Activated T-helper 17 cell treated with anti-CD3 and anti-CD28 coated beads, Interleukin-2, amount 50 U/mL, for 72 hours (primary cell): Measurements from ENCODE around the gene IL1RN. TPM values are rescaled to one million over a fixed set of nuclear protein-coding genes. Genes with fewer than 3 reads are reported as not detected.

ENCODE experiments used
- ATAC-seq: fragments of 150-1000 bp; cut with Tn5 transposase; replicated peaks from 2 replicates; pipeline ENCODE4 v1.10.0; 2021; ENCODE audit warnings: mild to moderate bottlenecking, moderate library complexity
- H3K27ac Mint-ChIP-seq: one replicate; pipeline ENCODE4 v1.8.0; 2022; ENCODE audit warnings: mixed read lengths
- H3K27me3 Mint-ChIP-seq: one replicate; pipeline ENCODE4 v1.8.0; 2022; ENCODE audit warnings: mixed read lengths
- H3K36me3 Mint-ChIP-seq: one replicate; pipeline ENCODE4 v1.8.0; 2022; ENCODE audit warnings: low read depth, mild to moderate bottlenecking, mixed read lengths
- H3K4me1 Mint-ChIP-seq: one replicate; pipeline ENCODE4 v1.8.0; 2022; ENCODE audit warnings: mixed read lengths
- H3K4me3 Mint-ChIP-seq: one replicate; pipeline ENCODE4 v1.8.0; 2022; ENCODE audit warnings: mild to moderate bottlenecking, mixed read lengths
- H3K9me3 Mint-ChIP-seq: one replicate; pipeline ENCODE4 v1.8.0; 2022; ENCODE audit warnings: mixed read lengths
- total RNA-seq, 2 donors: library from RNA; stranded (reverse); gene quantifications; one replicate each; pipeline ENCODE4 v1.2.3, GENCODE V29; 2022

The IL1RN gene, protein sequence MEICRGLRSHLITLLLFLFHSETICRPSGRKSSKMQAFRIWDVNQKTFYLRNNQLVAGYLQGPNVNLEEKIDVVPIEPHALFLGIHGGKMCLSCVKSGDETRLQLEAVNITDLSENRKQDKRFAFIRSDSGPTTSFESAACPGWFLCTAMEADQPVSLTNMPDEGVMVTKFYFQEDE
- total RNA-seq, result 10 to 100 TPM; 12.8 to 32.8 TPM

DNA sequence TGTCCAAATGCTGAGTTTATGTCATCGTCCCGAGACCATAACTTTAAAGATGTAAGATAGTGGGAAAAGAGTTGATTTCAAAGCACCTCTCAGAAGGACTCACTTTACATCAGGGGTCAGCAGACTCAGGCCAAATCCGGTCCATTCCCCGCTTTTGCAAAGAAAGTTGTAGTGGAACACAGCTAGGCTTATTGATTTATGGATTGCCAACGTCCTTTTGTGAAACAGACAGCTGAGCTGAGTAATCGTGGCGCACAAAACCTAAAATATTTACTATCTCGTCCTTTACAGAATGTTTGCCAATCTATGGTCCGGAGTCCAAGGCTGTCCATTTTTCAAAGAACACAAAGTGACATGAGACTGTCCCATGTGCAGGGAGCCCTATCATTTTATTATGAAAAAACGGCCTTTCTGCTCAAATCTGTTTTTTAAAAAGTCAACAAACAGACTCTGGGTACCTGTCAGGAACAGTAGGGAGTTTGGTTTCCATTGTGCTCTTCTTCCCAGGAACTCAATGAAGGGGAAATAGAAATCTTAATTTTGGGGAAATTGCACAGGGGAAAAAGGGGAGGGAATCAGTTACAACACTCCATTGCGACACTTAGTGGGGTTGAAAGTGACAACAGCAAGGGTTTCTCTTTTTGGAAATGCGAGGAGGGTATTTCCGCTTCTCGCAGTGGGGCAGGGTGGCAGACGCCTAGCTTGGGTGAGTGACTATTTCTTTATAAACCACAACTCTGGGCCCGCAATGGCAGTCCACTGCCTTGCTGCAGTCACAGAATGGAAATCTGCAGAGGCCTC lies at the start of gene IL1RN:
Gene IL1RN (plus strand): TSS at position 754 of the 801 bp plus-strand sequence. CDS start 27 bp downstream, at position 781.
- Mint-ChIP-seq H3K4me3 (no peak within 1 kb of the TSS), H3K9me3 (no peaks in the 10 kb centered on the region), H3K4me1 (peaks cover 20% of the 10 kb centered on the region), H3K27me3 (no peaks in the 10 kb centered on the region), H3K27ac (peak within 1 kb of the TSS; percentile 56), H3K36me3 (no peaks in the 10 kb centered on the region)
- no peak for ATAC-seq

DNA sequence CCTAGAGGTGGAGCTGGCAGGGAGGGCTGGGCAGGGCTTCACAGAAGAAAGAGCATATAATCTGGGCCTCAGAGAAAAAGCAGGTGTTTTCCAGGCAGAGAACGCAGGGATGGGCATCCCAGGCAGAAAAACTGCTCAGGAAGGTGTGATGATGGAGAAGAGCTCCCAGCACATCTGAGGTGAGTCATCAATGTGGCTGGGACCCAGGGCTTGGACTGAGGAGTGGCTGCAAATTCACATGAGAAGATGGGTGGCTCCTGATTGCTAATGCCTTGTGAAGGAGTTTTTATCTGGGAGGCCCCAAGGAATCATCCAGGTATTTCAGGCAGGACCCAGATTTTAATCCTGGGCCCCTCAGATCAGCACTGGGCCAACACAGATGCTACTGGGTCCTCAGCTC lies 49.5 kb upstream of the IL1RN start:
- Mint-ChIP-seq H3K27ac (peak overlapping the region; percentile 14), H3K9me3 (no peaks in the 10 kb centered on the region), H3K4me1 (no peaks in the 10 kb centered on the region), H3K4me3 (no peak overlapping the region), H3K27me3 (peaks cover 3% of the 10 kb centered on the region), H3K36me3 (no peaks in the 10 kb centered on the region)
- no peak for ATAC-seq

DNA sequence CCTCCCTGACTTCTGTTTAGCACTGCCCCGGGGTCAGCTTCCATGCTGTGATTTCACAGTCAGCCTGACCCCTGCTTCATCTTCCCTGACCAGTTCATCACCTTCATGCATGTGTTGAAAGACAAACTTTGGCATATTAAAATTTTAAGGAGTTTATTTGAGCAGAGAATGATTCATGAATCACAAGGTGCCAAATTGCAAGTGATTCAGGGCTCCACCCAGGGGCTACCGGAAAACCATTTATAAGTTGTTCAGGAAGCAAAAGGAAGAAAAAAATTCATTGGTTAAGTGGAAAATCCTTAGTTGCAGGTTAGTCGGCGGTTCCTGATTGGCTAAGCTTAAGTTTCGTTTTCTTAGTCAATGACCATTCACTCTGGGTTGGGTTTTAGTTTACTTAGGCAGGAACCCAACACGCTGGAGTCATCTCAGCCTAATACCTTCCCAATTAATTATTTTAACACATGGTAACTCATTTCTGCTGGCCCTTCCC lies 49.0 kb upstream of the IL1RN start:
- Mint-ChIP-seq H3K27ac (no peak overlapping the region), H3K4me3 (no peak overlapping the region), H3K4me1 (peaks cover 4% of the 10 kb centered on the region), H3K9me3 (no peaks in the 10 kb centered on the region), H3K27me3 (peaks cover 7% of the 10 kb centered on the region), H3K36me3 (no peaks in the 10 kb centered on the region)
- ATAC-seq, result no peak

DNA sequence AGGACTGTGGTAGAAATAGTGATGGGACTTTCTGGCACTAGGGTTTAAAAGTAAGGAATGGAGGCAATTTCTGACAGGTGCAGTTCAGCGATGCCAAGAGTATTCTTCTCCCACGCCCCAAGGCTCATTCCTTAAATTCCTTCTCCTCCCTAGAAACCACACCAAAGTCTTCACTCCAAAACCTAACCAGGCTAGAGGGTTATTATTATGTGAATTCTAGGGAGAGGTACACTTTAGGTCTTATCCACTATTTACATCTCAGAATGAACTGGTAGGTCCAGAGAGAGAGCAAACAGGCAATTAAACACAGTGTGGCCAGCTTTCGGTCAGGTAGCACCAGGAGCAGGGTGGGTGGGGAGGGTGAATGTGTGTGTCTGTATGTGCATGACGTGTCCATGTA lies 48.3 kb upstream of the IL1RN start:
- ATAC-seq, result no peak
- Mint-ChIP-seq H3K36me3 (no peaks in the 10 kb centered on the region), H3K9me3 (no peaks in the 10 kb centered on the region), H3K27me3 (peaks cover 7% of the 10 kb centered on the region), H3K4me3 (no peak overlapping the region), H3K4me1 (peaks cover 7% of the 10 kb centered on the region), H3K27ac (no peak overlapping the region)

DNA sequence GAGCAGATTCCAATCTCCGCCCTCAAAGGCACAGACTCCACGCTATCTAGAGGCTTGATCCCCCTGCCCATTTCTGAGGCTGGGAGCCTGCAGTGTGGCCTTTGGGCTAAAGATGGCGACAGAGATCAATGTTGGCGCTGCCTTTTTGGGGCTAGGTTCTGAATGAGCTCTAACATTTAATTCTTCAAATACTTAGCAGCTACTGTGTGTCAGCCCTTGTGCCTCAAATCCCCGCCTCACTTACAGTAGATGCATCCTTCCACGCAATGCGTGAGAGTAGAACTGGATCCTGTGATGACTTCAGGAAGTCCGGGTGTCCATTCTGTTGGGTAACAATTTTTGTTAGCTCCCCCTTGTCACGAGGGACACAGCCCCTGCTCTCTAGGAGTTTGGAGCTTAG lies 47.3 kb upstream of the IL1RN start:
- Mint-ChIP-seq H3K27me3 (peaks cover 10% of the 10 kb centered on the region), H3K4me3 (no peak overlapping the region), H3K4me1 (peaks cover 13% of the 10 kb centered on the region), H3K36me3 (no peaks in the 10 kb centered on the region), H3K9me3 (no peaks in the 10 kb centered on the region), H3K27ac (no peak overlapping the region)
- peak; percentile 51 for ATAC-seq

DNA sequence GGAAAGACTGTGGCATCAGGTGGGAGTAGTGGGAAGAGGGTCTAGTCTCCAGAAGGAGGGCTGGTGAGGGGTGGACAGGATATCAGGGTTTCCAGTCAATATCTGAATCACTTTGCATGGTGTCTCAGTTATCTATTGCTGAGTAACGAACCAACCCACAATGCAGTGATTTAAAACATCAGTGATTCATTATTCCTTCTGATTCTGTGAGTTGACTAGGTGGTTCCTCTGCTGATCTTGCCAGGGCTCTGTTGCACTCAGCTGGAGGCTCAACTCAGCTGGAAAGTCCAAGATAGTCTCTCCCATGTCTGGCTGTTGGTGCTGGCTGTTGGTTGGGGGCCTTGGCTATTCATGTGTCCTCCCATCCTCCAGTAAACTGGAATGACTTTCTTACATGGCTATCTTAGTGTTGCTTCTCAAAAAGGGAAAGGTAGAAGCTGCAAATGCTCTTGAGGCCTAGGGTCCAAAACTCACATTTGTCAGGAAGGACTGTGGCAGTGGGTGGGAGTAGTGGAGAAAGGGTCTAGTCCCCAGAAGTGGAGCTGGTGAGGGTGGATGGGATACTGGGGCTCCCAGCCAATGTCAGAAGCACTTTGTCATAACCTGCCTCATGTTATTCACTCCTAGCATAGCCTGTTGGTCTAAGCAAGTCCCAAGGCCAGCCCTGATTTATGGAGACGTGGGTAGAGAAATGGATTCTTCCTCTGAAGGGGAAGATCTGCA lies 45.7 kb upstream of the IL1RN start:
- Mint-ChIP-seq H3K9me3 (no peaks in the 10 kb centered on the region), H3K4me3 (peak overlapping the region; percentile 7), H3K4me1 (peaks cover 18% of the 10 kb centered on the region), H3K27me3 (peaks cover 15% of the 10 kb centered on the region), H3K36me3 (no peaks in the 10 kb centered on the region), H3K27ac (no peak overlapping the region)
- peak; percentile 77 for ATAC-seq

DNA sequence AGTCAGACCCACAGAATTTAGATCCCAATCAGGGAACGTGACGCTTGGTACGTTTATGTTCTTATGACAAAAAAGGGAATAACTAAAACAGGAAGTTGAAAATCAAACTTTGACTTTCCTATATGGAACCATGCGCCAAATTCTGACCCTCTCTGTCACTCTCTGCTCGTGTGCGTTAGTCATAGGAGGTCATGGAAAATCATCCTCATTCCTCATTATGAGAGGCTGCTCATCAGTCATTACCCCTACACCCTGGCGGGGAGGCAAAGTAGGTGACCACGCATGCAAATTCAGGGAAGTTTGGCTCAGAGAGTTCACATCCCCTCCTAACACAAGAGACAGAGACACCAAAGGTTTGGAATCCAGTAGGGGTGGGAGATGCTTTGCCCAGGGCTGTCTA lies 44.1 kb upstream of the IL1RN start:
- no peaks in the 10 kb centered on the region for H3K36me3 Mint-ChIP-seq
- no peaks in the 10 kb centered on the region for H3K9me3 Mint-ChIP-seq
- peaks cover 18% of the 10 kb centered on the region for H3K4me1 Mint-ChIP-seq
- peak; percentile 52 for ATAC-seq
- H3K27ac Mint-ChIP-seq, result peak overlapping the region; percentile 60
- peak overlapping the region; percentile 33 for H3K4me3 Mint-ChIP-seq
- peaks cover 11% of the 10 kb centered on the region for H3K27me3 Mint-ChIP-seq

DNA sequence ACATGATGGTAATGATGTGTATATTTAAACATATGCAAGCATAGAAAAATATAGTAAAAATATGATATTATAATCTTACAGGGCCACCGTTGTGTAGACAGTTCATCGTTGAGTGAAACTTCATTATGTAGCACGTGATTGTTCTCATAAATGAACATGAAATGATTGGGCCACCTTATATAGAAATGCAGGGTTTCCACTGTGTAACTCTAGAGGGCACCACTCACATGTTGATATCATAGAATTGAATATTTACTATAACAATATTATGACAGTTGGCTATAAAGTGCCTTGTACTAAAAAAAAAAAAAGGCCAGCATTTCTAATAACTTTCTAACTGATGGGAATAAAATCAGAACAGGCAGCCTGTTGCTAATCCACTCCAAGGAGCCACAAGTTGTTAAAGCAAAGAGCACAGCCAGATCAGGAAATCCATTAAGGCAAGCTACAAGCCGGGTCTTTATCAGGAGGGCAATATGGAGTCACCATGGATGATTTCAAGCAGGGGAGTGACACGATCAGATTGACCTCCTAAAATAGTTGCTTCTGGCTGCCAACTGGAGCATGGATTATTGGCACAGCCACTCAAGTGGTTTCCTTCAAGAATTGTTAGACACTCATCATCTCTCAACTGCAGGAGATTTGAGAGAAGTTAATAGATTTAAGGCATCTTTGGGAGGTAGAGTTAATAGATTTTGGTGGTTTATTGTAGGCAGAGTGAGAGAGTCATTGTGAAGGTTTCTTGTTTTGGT lies 43.0 kb upstream of the IL1RN start:
- peak; percentile 44 for ATAC-seq
- Mint-ChIP-seq H3K9me3 (no peaks in the 10 kb centered on the region), H3K27ac (peak overlapping the region; percentile 5), H3K36me3 (no peaks in the 10 kb centered on the region), H3K4me3 (no peak overlapping the region), H3K27me3 (peaks cover 11% of the 10 kb centered on the region), H3K4me1 (peaks cover 18% of the 10 kb centered on the region)

DNA sequence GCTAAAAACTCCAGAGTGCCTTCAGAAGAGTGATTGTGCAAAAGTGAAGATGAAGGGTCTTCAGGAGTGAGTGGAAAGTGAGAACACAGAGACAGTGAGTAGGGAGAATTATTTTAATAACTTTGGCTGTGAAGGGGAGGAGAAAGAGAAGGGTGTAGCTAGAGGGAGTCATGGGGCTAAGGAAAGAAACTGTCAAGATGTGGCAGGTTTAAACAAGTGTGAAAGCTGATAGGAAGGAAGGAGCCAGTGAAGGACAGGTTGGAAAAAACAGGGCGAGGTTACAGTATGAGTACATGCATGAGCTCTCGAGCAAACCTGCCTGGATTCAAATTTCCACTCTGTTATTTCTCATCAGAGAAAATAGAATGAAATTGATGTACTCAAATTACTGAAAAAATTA lies 41.9 kb upstream of the IL1RN start:
- ATAC-seq, result no peak
- no peak overlapping the region for H3K4me3 Mint-ChIP-seq
- peak overlapping the region; percentile 5 for H3K27ac Mint-ChIP-seq
- H3K27me3 Mint-ChIP-seq, result peaks cover 11% of the 10 kb centered on the region
- peaks cover 18% of the 10 kb centered on the region for H3K4me1 Mint-ChIP-seq
- H3K36me3 Mint-ChIP-seq, result no peaks in the 10 kb centered on the region
- H3K9me3 Mint-ChIP-seq, result no peaks in the 10 kb centered on the region

DNA sequence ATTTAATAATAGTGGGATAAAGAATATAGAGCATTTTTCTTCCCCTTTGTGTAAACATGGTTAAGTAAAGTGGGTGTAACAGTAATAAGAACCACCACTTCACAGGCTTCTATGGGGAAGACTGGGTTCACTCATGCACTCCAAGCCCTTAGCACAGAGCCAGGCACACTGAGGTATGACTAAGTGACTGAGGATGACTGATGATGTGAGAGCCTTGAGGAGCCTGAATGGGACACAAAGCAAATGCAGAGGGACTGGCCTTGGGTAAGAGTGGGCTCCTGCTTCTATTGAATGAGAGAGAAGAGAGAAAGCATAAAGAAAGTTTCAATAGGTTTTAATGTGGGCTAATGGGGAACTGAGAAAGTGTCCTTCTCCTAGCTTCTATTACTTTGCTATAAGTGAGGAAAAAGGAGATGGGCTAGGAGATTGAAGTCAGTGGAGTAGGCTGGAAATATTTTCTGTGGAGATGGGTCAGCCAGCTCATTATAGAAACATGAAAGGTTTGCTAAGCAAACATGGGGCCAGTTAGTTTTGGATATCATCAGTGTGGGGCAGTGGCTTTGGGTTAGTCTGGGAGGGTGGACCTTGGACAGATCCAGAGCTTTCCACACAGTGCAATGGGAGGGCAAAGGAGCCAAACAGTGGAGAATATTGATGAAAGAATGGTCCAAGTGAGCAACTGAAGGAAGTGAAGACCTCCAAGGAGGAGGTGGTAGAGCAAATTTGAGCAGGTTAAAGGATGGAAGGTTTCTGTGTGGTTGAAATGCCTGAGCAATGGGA lies 39.0 kb upstream of the IL1RN start:
- no peak overlapping the region for H3K27ac Mint-ChIP-seq
- H3K4me1 Mint-ChIP-seq, result peaks cover 13% of the 10 kb centered on the region
- peak; percentile 68 for ATAC-seq
- no peak overlapping the region for H3K4me3 Mint-ChIP-seq
- H3K27me3 Mint-ChIP-seq, result peaks cover 12% of the 10 kb centered on the region
- H3K9me3 Mint-ChIP-seq, result no peaks in the 10 kb centered on the region
- H3K36me3 Mint-ChIP-seq, result no peaks in the 10 kb centered on the region

DNA sequence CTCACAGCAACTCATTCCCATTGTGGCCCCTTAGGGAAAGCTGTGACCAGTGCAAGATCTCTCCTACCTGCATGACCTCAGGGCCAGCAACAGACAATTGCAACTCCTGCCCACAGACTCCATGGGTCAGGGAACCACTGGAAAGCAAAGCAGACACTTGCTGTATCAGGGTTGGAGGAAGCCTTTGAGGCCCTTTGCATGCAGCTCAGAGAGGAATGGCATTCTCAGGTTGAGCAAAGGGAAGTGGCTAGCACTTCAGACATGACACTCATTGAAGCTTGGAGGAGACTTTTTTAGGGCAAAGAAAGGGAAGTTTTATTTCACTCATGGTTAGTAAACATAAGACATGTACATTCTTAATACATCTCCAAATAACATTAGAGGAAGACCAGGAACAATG lies 37.5 kb upstream of the IL1RN start:
- Mint-ChIP-seq H3K4me1 (peaks cover 7% of the 10 kb centered on the region), H3K4me3 (no peak overlapping the region), H3K36me3 (no peaks in the 10 kb centered on the region), H3K27ac (no peak overlapping the region), H3K27me3 (peaks cover 13% of the 10 kb centered on the region), H3K9me3 (no peaks in the 10 kb centered on the region)
- ATAC-seq, result peak; percentile 68

DNA sequence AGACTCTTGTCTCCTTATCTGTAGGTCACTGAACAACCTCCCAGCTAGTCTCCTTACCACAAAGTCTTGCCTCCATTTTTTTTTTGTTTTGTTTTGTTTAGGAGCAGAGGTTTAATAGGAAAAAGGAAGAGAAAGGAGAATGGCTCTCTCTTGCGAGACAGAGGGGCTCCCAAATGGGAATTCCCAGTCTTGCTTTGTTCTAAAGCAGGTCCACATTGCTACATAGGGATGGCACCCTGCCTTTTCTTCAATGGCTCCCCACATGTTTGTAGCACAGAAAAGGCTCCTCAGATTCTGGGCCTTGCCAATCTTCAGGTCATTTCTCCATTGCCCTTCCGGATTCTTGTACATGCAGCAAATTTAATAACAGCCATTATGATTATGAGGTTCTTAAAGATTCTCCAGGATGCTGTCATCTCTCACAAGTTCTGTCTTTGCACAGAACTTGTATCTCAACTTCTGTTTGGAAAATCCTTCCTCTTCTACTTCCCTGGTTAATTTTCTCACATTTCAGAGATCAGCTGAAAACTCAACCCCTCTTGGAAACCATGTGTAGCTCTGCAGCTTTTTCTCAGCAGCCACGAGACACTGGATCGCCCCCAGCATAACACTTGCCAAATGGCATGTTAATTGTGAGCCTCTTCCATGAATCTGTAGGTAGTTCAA lies 36.0 kb upstream of the IL1RN start:
- no peaks in the 10 kb centered on the region for H3K4me1 Mint-ChIP-seq
- H3K9me3 Mint-ChIP-seq, result peaks cover 4% of the 10 kb centered on the region
- H3K4me3 Mint-ChIP-seq, result no peak overlapping the region
- peaks cover 11% of the 10 kb centered on the region for H3K27me3 Mint-ChIP-seq
- no peaks in the 10 kb centered on the region for H3K36me3 Mint-ChIP-seq
- H3K27ac Mint-ChIP-seq, result no peak overlapping the region
- ATAC-seq, result no peak

DNA sequence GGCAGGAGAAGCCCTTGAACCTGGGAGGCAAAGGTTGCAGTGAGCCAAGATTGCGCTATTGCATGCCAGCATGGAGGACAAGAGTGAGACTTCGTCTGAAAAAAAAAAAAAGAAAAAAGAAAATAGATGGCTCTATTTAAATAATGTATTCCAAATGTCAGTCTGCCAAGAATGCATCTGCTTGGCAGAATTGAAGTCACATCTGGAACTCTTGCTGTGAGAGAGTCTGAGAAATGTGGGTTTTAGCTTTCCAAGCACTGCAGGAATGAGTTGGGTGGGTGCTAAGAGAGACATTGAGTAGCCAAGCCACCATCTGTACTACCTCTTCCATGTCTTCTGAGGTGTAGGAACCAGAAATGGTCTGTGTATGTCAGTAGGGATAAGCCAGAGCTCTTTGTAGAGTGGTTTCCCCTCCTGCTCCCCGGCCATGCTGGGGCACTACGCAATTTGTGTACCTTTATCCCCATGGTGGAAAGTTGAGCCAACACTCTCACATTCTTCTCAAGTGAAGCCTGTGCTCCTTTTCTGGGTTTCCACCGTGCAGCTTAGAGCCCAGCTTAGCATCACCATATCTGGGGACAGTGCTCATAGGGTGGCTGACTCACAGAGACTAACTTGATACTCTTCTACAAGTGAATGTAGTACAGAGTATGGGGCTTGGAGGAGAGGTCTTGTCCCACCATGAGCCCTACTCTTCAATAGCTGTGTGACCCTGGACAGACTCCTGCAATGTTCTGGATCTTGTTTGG lies 34.4 kb upstream of the IL1RN start:
- peaks cover 4% of the 10 kb centered on the region for H3K36me3 Mint-ChIP-seq
- no peak overlapping the region for H3K4me3 Mint-ChIP-seq
- peaks cover 11% of the 10 kb centered on the region for H3K27me3 Mint-ChIP-seq
- H3K9me3 Mint-ChIP-seq, result peaks cover 9% of the 10 kb centered on the region
- no peak for ATAC-seq
- no peak overlapping the region for H3K27ac Mint-ChIP-seq
- H3K4me1 Mint-ChIP-seq, result peaks cover 14% of the 10 kb centered on the region
